GM12878 (cell line): ENCODE results near the gene JPT1. TPM values are rescaled to one million over a fixed set of nuclear protein-coding genes. Genes with fewer than 3 reads are reported as not detected.
A peak's percentile ranks its signal among the peaks of the same experiment; 100 is the strongest.

Source experiments
- BHLHE40 ChIP-seq, 2 experiments: fragments of 450-650 bp in 1 of 2; IDR thresholded peaks; 2 replicates each; pipeline ENCODE4 v1.6.1; 2011 to 2017; ENCODE audit warnings: low read depth in 2 of 2, borderline replicate concordance in 1 of 2, improper control_type of control experiment in 1 of 2, low read length in 1 of 2, mild to moderate bottlenecking in 1 of 2
- BRCA1 ChIP-seq: IDR thresholded peaks from 2 replicates; pipeline ENCODE4 v1.6.1; 2011; ENCODE audit warnings: low read depth, low read length, improper control_type of control experiment
- CBFB ChIP-seq: IDR thresholded peaks from 2 replicates; pipeline ENCODE4 v1.6.1; 2016; ENCODE audit warnings: antibody characterized with exemption, low read depth
- IKZF1 ChIP-seq: fragments of 450-650 bp; conservative IDR thresholded peaks from 2 replicates; pipeline ENCODE4 v1.6.1; 2017; ENCODE audit warnings: antibody characterized with exemption, mild to moderate bottlenecking
- NR2C2 ChIP-seq: IDR thresholded peaks from 2 replicates; pipeline ENCODE4 v1.6.1; 2011; ENCODE audit warnings: borderline replicate concordance, low read depth; ENCODE audit not compliant: control insufficient read depth, insufficient read length
- ZNF217 ChIP-seq: fragments of 450-650 bp; IDR thresholded peaks from 2 replicates; pipeline ENCODE4 v1.6.1; 2017; ENCODE audit warnings: antibody characterized with exemption, mild to moderate bottlenecking
- polyA plus RNA-seq, 11 experiments: library from polyadenylated mRNA; depleted of rRNA in 4 of 11; unstranded in 6 of 11; stranded (reverse) in 5 of 11; fragments of >200 nt; fragmentation: Nextera tagmentation in 4 of 11; fragmentation: Illumina TruSeq in 1 of 11; extraction: Ambion mirVana in 4 of 11; extraction: Trizol in 1 of 11; gene quantifications; 1 replicate in 1 of 11; 2 replicates in 10 of 11; pipeline versions ENCODE4 v1.2.1 to v1.2.3, GENCODE V29; 2011 to 2016; ENCODE audit warnings: inconsistent platforms in 2 of 11, missing spikeins in 2 of 11, low read depth in 1 of 11
- total RNA-seq, 4 experiments: library from RNA; depleted of rRNA in 3 of 4; stranded (reverse); fragments of >200 nt in 3 of 4; fragmentation: Illumina TruSeq in 1 of 4; extraction: Trizol in 1 of 4; gene quantifications; 2 replicates each; pipeline versions ENCODE4 v1.2.1 to v1.2.3, GENCODE V29; 2013 to 2021
- TF ChIP-seq, protein P1 (sequence below): fragments of 450-650 bp; IDR thresholded peaks from 2 replicates; pipeline ENCODE4 v1.6.1; 2016; ENCODE audit warnings: mild to moderate bottlenecking
- TF ChIP-seq, protein P2 (sequence below): fragments of 150-350 bp; IDR thresholded peaks from 2 replicates; pipeline ENCODE4 v1.6.1; 2016; ENCODE audit warnings: low read depth, low read length
- TF ChIP-seq, protein P3 (sequence below): fragments of 450-650 bp; IDR thresholded peaks from 2 replicates; pipeline ENCODE4 v1.6.1; 2014; ENCODE audit warnings: mild to moderate bottlenecking
- TF ChIP-seq, protein P4 (sequence below): IDR thresholded peaks from 2 replicates; pipeline ENCODE4 v1.6.1; 2011; ENCODE audit warnings: low read depth, mild to moderate bottlenecking, low read length, moderate library complexity, borderline replicate concordance; ENCODE audit errors: extremely low read depth
- TF ChIP-seq, protein P5 (sequence below): fragments of 150-350 bp; IDR thresholded peaks from 2 replicates; pipeline ENCODE4 v1.6.1; 2014; ENCODE audit warnings: mild to moderate bottlenecking, low read depth, low read length
- TF ChIP-seq, protein P6 (sequence below): IDR thresholded peaks from 2 replicates; pipeline ENCODE4 v1.6.1; 2012; ENCODE audit warnings: improper control_type of control experiment, low read depth, low read length; ENCODE audit not compliant: insufficient replicate concordance

Gene JPT1
- total and polyA plus RNA-seq, 10 of the 15 experiments (the other 5 are each of a cell fraction or from before 2014, with no cell fraction given) = 79.7 to 651 (median 323) TPM

DNA sequence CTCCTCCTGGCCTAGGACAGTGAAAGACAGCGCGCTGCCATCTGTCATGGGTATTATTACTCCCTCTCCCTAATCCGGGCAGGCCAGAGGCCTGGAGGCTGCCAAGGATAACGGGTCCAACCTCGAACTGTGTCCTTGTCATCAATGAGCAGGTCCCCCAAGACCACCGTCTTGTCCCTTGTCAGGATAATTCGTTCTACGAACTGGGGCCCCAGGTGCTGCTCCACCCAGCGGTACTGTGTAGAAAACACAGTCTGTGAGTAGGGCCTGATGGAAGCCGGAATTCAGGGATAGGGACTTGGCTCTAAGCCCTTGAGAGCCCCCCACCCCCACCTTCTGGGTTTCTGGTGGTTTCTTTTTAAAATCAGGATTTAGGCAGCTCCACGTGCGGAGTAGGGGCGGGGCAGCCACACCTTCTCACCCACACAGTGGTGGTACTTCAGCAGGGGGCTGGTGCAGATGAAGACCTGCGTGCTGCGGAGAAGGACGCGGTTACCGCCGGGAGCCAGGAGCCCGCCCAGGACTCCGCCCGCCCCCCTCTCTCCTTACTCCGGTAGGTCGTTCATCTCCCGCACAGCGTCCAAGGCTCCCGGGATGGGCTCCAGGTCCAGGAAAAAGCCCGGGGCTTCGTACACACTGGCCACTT, 23.6 kb downstream of the JPT1 start (continued):
- TF ChIP-seq, protein P1, sequence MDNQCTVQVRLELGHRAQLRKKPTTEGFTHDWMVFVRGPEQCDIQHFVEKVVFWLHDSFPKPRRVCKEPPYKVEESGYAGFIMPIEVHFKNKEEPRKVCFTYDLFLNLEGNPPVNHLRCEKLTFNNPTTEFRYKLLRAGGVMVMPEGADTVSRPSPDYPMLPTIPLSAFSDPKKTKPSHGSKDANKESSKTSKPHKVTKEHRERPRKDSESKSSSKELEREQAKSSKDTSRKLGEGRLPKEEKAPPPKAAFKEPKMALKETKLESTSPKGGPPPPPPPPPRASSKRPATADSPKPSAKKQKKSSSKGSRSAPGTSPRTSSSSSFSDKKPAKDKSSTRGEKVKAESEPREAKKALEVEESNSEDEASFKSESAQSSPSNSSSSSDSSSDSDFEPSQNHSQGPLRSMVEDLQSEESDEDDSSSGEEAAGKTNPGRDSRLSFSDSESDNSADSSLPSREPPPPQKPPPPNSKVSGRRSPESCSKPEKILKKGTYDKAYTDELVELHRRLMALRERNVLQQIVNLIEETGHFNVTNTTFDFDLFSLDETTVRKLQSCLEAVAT = no peak
- TF ChIP-seq ZNF217 = no peak
- TF ChIP-seq, protein P2, sequence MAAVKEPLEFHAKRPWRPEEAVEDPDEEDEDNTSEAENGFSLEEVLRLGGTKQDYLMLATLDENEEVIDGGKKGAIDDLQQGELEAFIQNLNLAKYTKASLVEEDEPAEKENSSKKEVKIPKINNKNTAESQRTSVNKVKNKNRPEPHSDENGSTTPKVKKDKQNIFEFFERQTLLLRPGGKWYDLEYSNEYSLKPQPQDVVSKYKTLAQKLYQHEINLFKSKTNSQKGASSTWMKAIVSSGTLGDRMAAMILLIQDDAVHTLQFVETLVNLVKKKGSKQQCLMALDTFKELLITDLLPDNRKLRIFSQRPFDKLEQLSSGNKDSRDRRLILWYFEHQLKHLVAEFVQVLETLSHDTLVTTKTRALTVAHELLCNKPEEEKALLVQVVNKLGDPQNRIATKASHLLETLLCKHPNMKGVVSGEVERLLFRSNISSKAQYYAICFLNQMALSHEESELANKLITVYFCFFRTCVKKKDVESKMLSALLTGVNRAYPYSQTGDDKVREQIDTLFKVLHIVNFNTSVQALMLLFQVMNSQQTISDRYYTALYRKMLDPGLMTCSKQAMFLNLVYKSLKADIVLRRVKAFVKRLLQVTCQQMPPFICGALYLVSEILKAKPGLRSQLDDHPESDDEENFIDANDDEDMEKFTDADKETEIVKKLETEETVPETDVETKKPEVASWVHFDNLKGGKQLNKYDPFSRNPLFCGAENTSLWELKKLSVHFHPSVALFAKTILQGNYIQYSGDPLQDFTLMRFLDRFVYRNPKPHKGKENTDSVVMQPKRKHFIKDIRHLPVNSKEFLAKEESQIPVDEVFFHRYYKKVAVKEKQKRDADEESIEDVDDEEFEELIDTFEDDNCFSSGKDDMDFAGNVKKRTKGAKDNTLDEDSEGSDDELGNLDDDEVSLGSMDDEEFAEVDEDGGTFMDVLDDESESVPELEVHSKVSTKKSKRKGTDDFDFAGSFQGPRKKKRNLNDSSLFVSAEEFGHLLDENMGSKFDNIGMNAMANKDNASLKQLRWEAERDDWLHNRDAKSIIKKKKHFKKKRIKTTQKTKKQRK = no peak
- no peak for TF ChIP-seq NR2C2
- TF ChIP-seq, protein P3, sequence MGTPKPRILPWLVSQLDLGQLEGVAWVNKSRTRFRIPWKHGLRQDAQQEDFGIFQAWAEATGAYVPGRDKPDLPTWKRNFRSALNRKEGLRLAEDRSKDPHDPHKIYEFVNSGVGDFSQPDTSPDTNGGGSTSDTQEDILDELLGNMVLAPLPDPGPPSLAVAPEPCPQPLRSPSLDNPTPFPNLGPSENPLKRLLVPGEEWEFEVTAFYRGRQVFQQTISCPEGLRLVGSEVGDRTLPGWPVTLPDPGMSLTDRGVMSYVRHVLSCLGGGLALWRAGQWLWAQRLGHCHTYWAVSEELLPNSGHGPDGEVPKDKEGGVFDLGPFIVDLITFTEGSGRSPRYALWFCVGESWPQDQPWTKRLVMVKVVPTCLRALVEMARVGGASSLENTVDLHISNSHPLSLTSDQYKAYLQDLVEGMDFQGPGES = no peak
- TF ChIP-seq, protein P4, sequence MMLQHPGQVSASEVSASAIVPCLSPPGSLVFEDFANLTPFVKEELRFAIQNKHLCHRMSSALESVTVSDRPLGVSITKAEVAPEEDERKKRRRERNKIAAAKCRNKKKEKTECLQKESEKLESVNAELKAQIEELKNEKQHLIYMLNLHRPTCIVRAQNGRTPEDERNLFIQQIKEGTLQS = no peak
- no peak for TF ChIP-seq BRCA1
- peak in 1 of 2 experiments; percentile 5; a peak in 1 of 4 replicates for TF ChIP-seq BHLHE40 (IDR thresholded peaks at IDR 0.05; ENCODE audit: borderline replicate concordance in 1 of 2, low read depth in 2 of 2, low read length in 1 of 2)
- TF ChIP-seq CBFB = no peak
- TF ChIP-seq IKZF1 = no peak
- TF ChIP-seq, protein P5, sequence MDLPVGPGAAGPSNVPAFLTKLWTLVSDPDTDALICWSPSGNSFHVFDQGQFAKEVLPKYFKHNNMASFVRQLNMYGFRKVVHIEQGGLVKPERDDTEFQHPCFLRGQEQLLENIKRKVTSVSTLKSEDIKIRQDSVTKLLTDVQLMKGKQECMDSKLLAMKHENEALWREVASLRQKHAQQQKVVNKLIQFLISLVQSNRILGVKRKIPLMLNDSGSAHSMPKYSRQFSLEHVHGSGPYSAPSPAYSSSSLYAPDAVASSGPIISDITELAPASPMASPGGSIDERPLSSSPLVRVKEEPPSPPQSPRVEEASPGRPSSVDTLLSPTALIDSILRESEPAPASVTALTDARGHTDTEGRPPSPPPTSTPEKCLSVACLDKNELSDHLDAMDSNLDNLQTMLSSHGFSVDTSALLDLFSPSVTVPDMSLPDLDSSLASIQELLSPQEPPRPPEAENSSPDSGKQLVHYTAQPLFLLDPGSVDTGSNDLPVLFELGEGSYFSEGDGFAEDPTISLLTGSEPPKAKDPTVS = no peak
- TF ChIP-seq, protein P6, sequence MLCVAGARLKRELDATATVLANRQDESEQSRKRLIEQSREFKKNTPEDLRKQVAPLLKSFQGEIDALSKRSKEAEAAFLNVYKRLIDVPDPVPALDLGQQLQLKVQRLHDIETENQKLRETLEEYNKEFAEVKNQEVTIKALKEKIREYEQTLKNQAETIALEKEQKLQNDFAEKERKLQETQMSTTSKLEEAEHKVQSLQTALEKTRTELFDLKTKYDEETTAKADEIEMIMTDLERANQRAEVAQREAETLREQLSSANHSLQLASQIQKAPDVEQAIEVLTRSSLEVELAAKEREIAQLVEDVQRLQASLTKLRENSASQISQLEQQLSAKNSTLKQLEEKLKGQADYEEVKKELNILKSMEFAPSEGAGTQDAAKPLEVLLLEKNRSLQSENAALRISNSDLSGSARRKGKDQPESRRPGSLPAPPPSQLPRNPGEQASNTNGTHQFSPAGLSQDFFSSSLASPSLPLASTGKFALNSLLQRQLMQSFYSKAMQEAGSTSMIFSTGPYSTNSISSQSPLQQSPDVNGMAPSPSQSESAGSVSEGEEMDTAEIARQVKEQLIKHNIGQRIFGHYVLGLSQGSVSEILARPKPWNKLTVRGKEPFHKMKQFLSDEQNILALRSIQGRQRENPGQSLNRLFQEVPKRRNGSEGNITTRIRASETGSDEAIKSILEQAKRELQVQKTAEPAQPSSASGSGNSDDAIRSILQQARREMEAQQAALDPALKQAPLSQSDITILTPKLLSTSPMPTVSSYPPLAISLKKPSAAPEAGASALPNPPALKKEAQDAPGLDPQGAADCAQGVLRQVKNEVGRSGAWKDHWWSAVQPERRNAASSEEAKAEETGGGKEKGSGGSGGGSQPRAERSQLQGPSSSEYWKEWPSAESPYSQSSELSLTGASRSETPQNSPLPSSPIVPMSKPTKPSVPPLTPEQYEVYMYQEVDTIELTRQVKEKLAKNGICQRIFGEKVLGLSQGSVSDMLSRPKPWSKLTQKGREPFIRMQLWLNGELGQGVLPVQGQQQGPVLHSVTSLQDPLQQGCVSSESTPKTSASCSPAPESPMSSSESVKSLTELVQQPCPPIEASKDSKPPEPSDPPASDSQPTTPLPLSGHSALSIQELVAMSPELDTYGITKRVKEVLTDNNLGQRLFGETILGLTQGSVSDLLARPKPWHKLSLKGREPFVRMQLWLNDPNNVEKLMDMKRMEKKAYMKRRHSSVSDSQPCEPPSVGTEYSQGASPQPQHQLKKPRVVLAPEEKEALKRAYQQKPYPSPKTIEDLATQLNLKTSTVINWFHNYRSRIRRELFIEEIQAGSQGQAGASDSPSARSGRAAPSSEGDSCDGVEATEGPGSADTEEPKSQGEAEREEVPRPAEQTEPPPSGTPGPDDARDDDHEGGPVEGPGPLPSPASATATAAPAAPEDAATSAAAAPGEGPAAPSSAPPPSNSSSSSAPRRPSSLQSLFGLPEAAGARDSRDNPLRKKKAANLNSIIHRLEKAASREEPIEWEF = no peak
- TF ChIP-seq, all 136 proteins: peak for 9
